ENCODE measurements around the gene APOL5.
"Not testable (repeated sequence)": the region's sequence is repeated elsewhere in the genome, so short reads cannot be mapped to it uniquely, and the experiment has no call there.

APOL5 gene

DNA sequence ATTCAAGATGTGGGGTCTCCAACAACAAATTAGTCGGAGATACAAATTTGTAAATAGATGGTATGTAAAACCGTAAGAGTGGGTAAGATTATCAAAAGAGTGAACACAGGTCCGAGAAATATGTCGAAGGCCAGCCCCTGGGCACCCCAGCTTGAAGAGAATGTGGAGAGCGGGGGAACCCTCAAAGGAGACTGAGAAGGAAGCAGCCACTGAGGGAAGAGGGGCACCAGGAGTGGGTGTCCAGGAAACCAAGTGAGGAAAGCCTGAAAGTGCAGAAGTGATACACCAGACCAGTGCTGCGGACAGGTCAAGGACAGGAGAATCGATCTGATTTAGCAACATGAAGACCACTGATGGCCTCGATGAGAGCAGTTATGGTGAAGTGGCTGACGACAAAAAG is 14.4 kb downstream of the APOL5 start:
- H3K4me1 ChIP-seq (ENCODE audit: insufficient read depth, low read length), result no peaks in the 10 kb centered on the region
- peaks cover 13% of the 10 kb centered on the region; the same call in 1 of the 2 replicates for H3K36me3 ChIP-seq (ENCODE audit: insufficient read depth, low read length)
- H3K27ac ChIP-seq (ENCODE audit: low read depth, low read length), result no peak overlapping the region
- H3K27me3 ChIP-seq (ENCODE audit: insufficient read depth, low read length), result no peaks in the 10 kb centered on the region
- no peak overlapping the region for H3K4me3 ChIP-seq (ENCODE audit: low read length)
- WGBS, result 92% methylated on average over 9 of the region's 9 CpGs
- H3K9me3 ChIP-seq (ENCODE audit: insufficient read depth, low read depth, low read length), result peaks cover 2% of the 10 kb centered on the region; the same call in 1 of the 2 replicates
- no peak overlapping the region for H3K9ac ChIP-seq (ENCODE audit: low read depth, low read length)

DNA sequence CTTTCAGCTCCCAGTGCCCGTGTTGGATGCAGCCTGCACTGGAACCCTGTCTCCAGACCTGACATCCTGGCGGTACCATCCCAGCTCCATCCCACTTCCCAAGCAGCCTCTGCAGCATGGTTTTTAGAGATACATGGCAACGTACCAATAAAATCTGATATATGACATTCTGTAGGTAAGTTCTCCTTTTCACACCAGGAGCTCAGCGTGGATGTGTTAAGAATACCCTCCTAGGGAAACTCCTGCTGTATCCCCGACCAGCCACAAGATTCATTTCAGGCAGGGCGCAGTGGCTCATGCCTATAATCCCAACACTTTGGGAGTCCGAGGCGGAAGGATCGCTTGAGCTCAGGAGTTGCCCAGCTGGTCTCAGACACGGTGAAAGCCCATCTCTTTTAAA is 15.4 kb downstream of the APOL5 start:
- Histone ChIP-seq H3K36me3 (ENCODE audit: insufficient read depth, low read length) (peaks cover 14% of the 10 kb centered on the region; the same call in 1 of the 2 replicates), H3K27me3 (ENCODE audit: insufficient read depth, low read length) (no peaks in the 10 kb centered on the region), H3K9ac (ENCODE audit: low read depth, low read length) (no peak overlapping the region), H3K4me1 (ENCODE audit: insufficient read depth, low read length) (no peaks in the 10 kb centered on the region), H3K9me3 (ENCODE audit: insufficient read depth, low read depth, low read length) (peaks cover 2% of the 10 kb centered on the region; the same call in 1 of the 2 replicates), H3K4me3 (ENCODE audit: low read length) (no peak overlapping the region), H3K27ac (ENCODE audit: low read depth, low read length) (no peak overlapping the region)
- WGBS, result 93% methylated on average over 10 of the region's 10 CpGs

DNA sequence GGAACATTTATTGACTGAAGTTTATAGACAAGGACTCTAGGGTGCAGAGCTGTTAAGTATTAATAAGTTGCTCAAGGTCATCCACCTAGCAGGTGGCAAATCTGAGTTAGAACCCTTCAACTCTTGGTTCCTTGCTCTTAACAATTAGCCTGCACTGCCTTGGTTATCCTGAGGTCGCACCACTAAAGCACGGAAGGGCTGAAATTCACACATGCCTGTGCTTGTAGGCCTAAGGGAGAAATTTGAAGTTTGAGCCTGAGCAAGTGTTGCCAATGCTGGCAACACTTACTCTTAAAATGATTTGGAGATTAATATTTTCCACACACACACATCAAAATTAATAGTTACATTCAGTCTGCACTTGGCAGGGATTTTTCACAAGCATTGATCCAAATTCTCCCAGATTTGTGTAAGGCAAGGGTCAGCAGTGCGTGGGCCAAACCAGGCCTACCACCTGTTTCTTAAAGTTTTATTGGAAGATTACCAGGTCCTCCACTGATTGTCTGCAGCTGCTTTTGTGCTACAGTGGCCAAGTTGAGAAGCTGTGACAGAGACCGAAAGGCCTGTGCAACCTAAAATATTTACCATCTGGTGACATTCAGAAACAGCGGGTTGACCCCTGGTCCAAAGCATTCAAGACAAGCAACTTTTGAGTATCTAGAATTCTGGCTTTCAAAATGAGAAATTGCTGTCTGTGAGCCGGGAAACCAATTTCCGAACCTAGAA is 16.3 kb downstream of the APOL5 start:
- 93% methylated on average over 7 of the region's 7 CpGs for WGBS
- no peaks in the 10 kb centered on the region for H3K4me1 ChIP-seq (ENCODE audit: insufficient read depth, low read length)
- no peaks in the 10 kb centered on the region for H3K27me3 ChIP-seq (ENCODE audit: insufficient read depth, low read length)
- no peak overlapping the region for H3K9ac ChIP-seq (ENCODE audit: low read depth, low read length)
- peaks cover 2% of the 10 kb centered on the region; the same call in 1 of the 2 replicates for H3K9me3 ChIP-seq (ENCODE audit: insufficient read depth, low read depth, low read length)
- peaks cover 23% of the 10 kb centered on the region for H3K36me3 ChIP-seq (ENCODE audit: insufficient read depth, low read length)
- H3K4me3 ChIP-seq (ENCODE audit: low read length), result no peak overlapping the region
- no peak overlapping the region for H3K27ac ChIP-seq (ENCODE audit: low read depth, low read length)

DNA sequence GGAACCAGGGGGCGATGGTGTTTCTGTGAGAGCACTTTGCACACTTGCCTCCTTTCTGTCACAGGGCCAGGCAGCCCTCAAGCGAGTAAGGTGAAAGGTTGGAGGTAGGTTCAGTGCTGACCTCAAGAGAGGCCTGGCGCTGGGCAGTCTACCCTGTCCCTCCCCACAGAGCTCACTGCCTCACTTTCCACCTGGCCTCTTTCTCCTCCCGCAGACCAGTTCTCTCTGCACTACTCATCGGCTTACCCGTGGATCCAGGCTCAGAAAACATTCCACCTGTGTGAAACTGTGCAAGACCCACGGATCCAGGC is 16.8 kb downstream of the APOL5 start:
- Histone ChIP-seq H3K4me3 (ENCODE audit: low read length) (no peak overlapping the region), H3K9ac (ENCODE audit: low read depth, low read length) (no peak overlapping the region), H3K27ac (ENCODE audit: low read depth, low read length) (no peak overlapping the region), H3K4me1 (ENCODE audit: insufficient read depth, low read length) (no peaks in the 10 kb centered on the region), H3K9me3 (ENCODE audit: insufficient read depth, low read depth, low read length) (peaks cover 2% of the 10 kb centered on the region; the same call in 1 of the 2 replicates), H3K36me3 (ENCODE audit: insufficient read depth, low read length) (peaks cover 26% of the 10 kb centered on the region), H3K27me3 (ENCODE audit: insufficient read depth, low read length) (no peaks in the 10 kb centered on the region)
- WGBS, result 87% methylated on average over 6 of the region's 7 CpGs

DNA sequence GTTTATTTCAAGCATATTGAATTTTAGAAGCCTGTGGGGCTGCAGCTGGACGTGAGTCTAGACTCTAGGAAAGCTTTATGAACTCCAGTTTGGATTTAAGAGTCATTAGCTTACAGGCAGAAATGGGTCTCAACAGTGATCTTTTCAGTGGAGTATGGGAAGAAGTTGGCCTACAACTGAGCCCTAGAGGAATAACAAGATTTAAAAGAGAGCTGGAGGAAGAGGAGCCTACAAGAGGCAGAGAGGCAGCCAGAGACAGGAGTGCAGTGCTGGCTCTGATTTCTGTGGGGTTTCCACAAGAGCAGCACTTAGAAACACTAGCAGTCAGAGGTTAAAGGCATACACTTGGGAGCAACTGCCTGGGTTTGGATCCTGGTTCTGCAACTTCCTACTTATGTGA is 17.9 kb downstream of the APOL5 start:
- no peak overlapping the region for H3K4me3 ChIP-seq (ENCODE audit: low read length)
- 89% methylated on average over 1 of the region's 1 CpG for WGBS
- H3K36me3 ChIP-seq (ENCODE audit: insufficient read depth, low read length), result peaks cover 26% of the 10 kb centered on the region
- no peaks in the 10 kb centered on the region for H3K4me1 ChIP-seq (ENCODE audit: insufficient read depth, low read length)
- no peak overlapping the region for H3K9ac ChIP-seq (ENCODE audit: low read depth, low read length)
- no peaks in the 10 kb centered on the region for H3K27me3 ChIP-seq (ENCODE audit: insufficient read depth, low read length)
- peaks cover 2% of the 10 kb centered on the region; the same call in 1 of the 2 replicates for H3K9me3 ChIP-seq (ENCODE audit: insufficient read depth, low read depth, low read length)
- no peak overlapping the region for H3K27ac ChIP-seq (ENCODE audit: low read depth, low read length)

DNA sequence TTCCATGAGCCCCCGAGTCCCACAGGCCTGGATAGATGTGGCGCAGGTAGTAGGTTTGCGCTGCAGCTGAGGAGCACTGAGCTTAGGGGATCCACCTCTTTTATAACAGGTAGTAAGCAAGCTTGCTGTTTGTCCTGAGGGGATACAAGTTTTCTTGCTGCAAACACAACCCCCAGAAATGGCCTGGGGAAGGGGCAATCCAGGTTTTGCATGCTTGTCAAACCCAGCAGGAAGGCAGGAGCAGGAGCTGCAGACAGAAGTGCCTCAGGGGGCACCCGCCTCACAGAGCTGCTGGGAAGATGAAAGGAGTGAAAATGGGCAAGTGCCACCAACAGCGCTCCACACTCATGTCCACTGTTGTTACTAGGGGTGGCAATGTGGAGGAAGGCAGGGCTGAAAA is 18.5 kb downstream of the APOL5 start:
- peaks cover 2% of the 10 kb centered on the region; the same call in 1 of the 2 replicates for H3K9me3 ChIP-seq (ENCODE audit: insufficient read depth, low read depth, low read length)
- H3K4me3 ChIP-seq (ENCODE audit: low read length), result no peak overlapping the region
- no peaks in the 10 kb centered on the region for H3K27me3 ChIP-seq (ENCODE audit: insufficient read depth, low read length)
- H3K4me1 ChIP-seq (ENCODE audit: insufficient read depth, low read length), result peaks cover under 1% of the 10 kb centered on the region; the same call in 1 of the 2 replicates
- WGBS, result 97% methylated on average over 5 of the region's 5 CpGs
- no peak overlapping the region for H3K27ac ChIP-seq (ENCODE audit: low read depth, low read length)
- peaks cover 30% of the 10 kb centered on the region for H3K36me3 ChIP-seq (ENCODE audit: insufficient read depth, low read length)
- no peak overlapping the region for H3K9ac ChIP-seq (ENCODE audit: low read depth, low read length)

DNA sequence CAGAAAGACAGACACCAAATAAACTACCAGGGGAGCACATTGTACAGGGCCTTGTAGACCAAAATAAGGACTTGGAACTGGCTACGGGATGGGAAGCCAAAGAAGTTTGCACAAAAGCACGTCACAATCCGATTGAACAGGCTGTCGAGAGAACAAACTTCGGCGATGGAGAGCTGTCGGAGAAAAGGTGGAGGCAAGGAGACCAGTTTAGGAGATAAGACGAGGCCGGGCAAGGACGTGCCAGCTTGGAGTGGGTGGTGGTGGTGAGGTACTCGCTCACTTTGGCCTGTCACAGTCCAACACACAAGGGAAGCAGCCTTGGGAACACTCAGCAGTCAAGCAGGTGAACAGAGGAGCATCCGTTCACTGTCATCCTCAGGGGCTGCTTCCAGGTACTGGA is 19.0 kb downstream of the APOL5 start:
- H3K4me1 ChIP-seq (ENCODE audit: insufficient read depth, low read length), result peaks cover 3% of the 10 kb centered on the region; the same call in 1 of the 2 replicates
- H3K4me3 ChIP-seq (ENCODE audit: low read length), result no peak overlapping the region
- H3K27ac ChIP-seq (ENCODE audit: low read depth, low read length), result no peak overlapping the region
- H3K9me3 ChIP-seq (ENCODE audit: insufficient read depth, low read depth, low read length), result peaks cover 2% of the 10 kb centered on the region; the same call in 1 of the 2 replicates
- peaks cover 35% of the 10 kb centered on the region for H3K36me3 ChIP-seq (ENCODE audit: insufficient read depth, low read length)
- no peaks in the 10 kb centered on the region for H3K27me3 ChIP-seq (ENCODE audit: insufficient read depth, low read length)
- WGBS, result 95% methylated on average over 12 of the region's 12 CpGs
- no peak overlapping the region for H3K9ac ChIP-seq (ENCODE audit: low read depth, low read length)

DNA sequence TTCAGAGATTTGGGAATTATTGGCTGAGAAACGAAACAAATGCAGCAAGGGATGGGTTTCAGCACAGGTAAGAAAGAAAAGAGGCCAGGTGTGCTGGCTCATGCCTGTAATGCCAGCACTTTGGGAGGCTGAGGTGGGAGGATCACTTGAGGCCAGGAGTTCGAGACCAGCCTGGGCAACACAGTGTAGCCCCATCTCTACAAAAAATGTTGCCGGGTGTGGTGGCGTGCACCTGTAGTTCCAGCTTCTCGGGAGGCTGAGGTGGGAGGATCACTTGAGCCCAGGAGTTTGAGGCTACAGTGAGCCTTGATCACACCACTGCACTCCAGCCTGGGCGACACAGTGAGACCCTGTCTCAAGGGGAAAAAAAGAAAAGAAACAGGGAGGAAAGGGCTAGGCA is 20.2 kb downstream of the APOL5 start:
- not testable (repeated sequence) for H3K4me3 ChIP-seq (ENCODE audit: low read length); H3K27ac ChIP-seq (ENCODE audit: low read depth, low read length); H3K9me3 ChIP-seq (ENCODE audit: insufficient read depth, low read depth, low read length); H3K4me1 ChIP-seq (ENCODE audit: insufficient read depth, low read length); H3K9ac ChIP-seq (ENCODE audit: low read depth, low read length); H3K27me3 ChIP-seq (ENCODE audit: insufficient read depth, low read length)
- 93% methylated on average over 6 of the region's 6 CpGs for WGBS
- H3K36me3 ChIP-seq (ENCODE audit: insufficient read depth, low read length), result peaks cover 43% of the 10 kb centered on the region

DNA sequence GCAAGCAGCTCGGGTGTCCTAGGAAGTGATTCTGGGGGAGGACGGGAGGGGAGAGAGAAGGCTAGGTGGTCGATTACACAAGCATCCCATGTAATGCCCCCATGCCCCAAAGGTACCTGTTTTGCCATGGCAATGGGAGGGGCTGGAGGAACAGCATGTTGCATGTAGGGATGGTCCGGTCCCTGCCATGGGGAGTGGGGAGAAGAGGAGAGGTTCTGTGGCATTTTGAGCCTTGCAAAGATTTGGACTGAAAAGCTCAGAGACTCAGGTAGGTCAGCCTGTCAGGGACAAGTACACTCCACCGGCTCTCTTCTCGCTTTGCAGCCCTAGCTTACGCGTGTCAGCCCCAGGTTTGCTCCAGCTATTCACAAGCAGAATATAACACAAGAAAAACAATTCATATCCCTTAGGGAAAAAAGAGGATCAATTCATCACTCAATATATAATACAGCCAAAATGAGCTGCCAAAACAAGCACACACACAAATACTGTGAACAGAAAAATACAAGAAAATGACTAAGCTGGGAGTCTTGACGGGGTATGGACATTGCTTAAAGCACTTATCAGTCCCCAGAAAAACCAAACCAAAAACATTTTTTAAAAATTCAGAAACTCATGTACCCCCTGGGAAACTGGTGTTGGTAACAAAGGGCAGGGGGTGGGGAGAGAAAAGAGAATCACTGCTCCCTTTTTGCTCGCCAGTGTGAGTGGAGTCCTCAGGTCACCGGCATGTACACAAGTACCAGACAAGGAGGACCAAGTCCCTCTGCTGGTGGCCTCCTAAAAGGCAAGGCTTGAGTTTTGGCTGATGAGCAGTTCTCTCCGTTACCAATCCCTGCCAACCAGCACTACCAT is 21.6 kb downstream of the APOL5 start:
- no peak overlapping the region for H3K27ac ChIP-seq (ENCODE audit: low read depth, low read length)
- H3K9me3 ChIP-seq (ENCODE audit: insufficient read depth, low read depth, low read length), result peaks cover 2% of the 10 kb centered on the region; the same call in 1 of the 2 replicates
- peaks cover 57% of the 10 kb centered on the region for H3K36me3 ChIP-seq (ENCODE audit: insufficient read depth, low read length)
- H3K9ac ChIP-seq (ENCODE audit: low read depth, low read length), result no peak overlapping the region
- peaks cover 20% of the 10 kb centered on the region; the same call in 1 of the 2 replicates for H3K4me1 ChIP-seq (ENCODE audit: insufficient read depth, low read length)
- H3K27me3 ChIP-seq (ENCODE audit: insufficient read depth, low read length), result no peaks in the 10 kb centered on the region
- 90% methylated on average over 12 of the region's 12 CpGs for WGBS
- H3K4me3 ChIP-seq (ENCODE audit: low read length), result no peak overlapping the region

DNA sequence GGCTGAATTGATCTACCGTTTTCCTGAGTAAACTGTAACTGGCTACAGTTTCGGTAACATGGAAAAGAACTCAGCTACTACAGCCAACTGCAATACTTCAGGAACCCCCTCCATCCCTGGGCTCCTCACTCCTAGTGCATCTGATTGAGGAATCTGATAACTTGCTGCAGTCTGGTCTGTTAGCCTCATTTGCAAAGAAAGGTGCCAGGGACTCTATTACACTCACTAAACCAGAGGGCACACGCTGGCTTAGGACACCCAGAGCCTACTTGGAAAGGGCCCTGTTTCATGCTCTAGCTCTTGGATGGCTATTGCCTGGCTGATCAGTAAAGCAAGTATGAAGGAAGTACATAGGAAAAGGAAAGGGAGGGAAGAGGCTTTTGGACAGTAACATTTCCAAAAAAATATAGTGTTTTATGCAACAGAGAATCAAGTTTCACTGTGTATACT is 22.3 kb downstream of the APOL5 start:
- peaks cover 63% of the 10 kb centered on the region for H3K36me3 ChIP-seq (ENCODE audit: insufficient read depth, low read length)
- WGBS, result 87% methylated on average over 3 of the region's 3 CpGs
- no peaks in the 10 kb centered on the region for H3K27me3 ChIP-seq (ENCODE audit: insufficient read depth, low read length)
- no peak overlapping the region for H3K4me3 ChIP-seq (ENCODE audit: low read length)
- peaks cover 20% of the 10 kb centered on the region; the same call in 1 of the 2 replicates for H3K4me1 ChIP-seq (ENCODE audit: insufficient read depth, low read length)
- H3K27ac ChIP-seq (ENCODE audit: low read depth, low read length), result no peak overlapping the region
- H3K9ac ChIP-seq (ENCODE audit: low read depth, low read length), result no peak overlapping the region
- H3K9me3 ChIP-seq (ENCODE audit: insufficient read depth, low read depth, low read length), result peaks cover 2% of the 10 kb centered on the region; the same call in 1 of the 2 replicates

DNA sequence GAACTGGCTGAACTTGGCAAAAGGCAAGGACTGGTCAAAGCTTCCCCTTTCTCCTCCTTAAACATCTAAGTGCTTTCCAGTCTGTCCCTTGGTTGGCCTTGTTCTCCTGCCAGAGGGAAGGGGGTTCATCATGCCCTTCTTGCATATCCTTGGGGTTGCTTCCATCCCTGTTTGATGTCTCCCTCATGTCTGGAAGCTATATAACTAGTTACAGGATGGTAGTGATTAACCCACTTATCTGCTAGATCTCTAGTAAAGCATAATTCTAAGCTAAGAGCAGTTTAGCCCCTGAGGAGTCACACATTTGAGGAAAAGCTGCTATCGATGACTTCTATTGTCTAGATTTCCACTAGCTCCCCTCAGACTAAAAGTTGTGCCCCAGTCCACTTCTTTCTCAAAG is 22.9 kb downstream of the APOL5 start:
- WGBS, result 100% methylated on average over 1 of the region's 1 CpG
- peaks cover 69% of the 10 kb centered on the region for H3K36me3 ChIP-seq (ENCODE audit: insufficient read depth, low read length)
- peaks cover 20% of the 10 kb centered on the region; the same call in 1 of the 2 replicates for H3K4me1 ChIP-seq (ENCODE audit: insufficient read depth, low read length)
- no peak overlapping the region for H3K9ac ChIP-seq (ENCODE audit: low read depth, low read length)
- no peaks in the 10 kb centered on the region for H3K27me3 ChIP-seq (ENCODE audit: insufficient read depth, low read length)
- H3K27ac ChIP-seq (ENCODE audit: low read depth, low read length), result no peak overlapping the region
- no peak overlapping the region for H3K4me3 ChIP-seq (ENCODE audit: low read length)
- peaks cover 2% of the 10 kb centered on the region; the same call in 1 of the 2 replicates for H3K9me3 ChIP-seq (ENCODE audit: insufficient read depth, low read depth, low read length)
